GM23338 (cell line): Measurements from ENCODE around the gene CYP26B1. TPM values are rescaled to one million over a fixed set of nuclear protein-coding genes. Genes with fewer than 3 reads are reported as not detected.

Experiments
- ATAC-seq: fragments of 200-7000 bp; cut with Tn5 transposase; 3 replicates; pipeline ENCODE4 v1.9.1; 2020
- DNase-seq: peaks from one replicate; pipeline ENCODE4 v3.0.0-alpha.2; 2015; ENCODE audit warnings: low spot score
- H2AFZ ChIP-seq: fragments of 200-600 bp; sonication (generic); 2 replicates; pipeline ENCODE4 v1.8.0; 2016; ENCODE audit warnings: antibody characterized with exemption, mild to moderate bottlenecking, moderate library complexity
- H3F3A ChIP-seq: fragments of 200-600 bp; sonication (generic); replicated peaks from 2 replicates; pipeline ENCODE4 v1.8.0; 2017; ENCODE audit warnings: antibody characterized with exemption, mixed run types, low read depth
- H3K27ac ChIP-seq: fragments of 200-600 bp; sonication (generic); 2 replicates; pipeline ENCODE4 v1.6.1; 2016; ENCODE audit warnings: low read depth
- H3K27me3 ChIP-seq: fragments of 200-600 bp; sonication (generic); 2 replicates; pipeline ENCODE4 v1.8.0; 2016; ENCODE audit warnings: mild to moderate bottlenecking, mixed run types, moderate library complexity; ENCODE audit not compliant: insufficient read depth
- H3K36me3 ChIP-seq: fragments of 200-600 bp; sonication (generic); 2 replicates; pipeline ENCODE4 v1.8.0; 2016; ENCODE audit warnings: mild to moderate bottlenecking; ENCODE audit not compliant: insufficient read depth
- H3K4me1 ChIP-seq: fragments of 200-600 bp; sonication (generic); 2 replicates; pipeline ENCODE4 v1.8.0; 2016; ENCODE audit warnings: mild to moderate bottlenecking, moderate library complexity; ENCODE audit not compliant: insufficient read depth
- H3K4me2 ChIP-seq: fragments of 200-600 bp; sonication (generic); 2 replicates; pipeline ENCODE4 v1.7.1; 2017; ENCODE audit warnings: mixed run types
- H3K4me3 ChIP-seq: fragments of 200-600 bp; sonication (generic); 2 replicates; pipeline ENCODE4 v1.6.1; 2016; ENCODE audit warnings: mixed run types
- H3K79me2 ChIP-seq: fragments of 200-600 bp; sonication (generic); replicated peaks from 2 replicates; pipeline ENCODE4 v1.8.0; 2017; ENCODE audit warnings: mild to moderate bottlenecking; ENCODE audit not compliant: insufficient read depth
- H3K9me2 ChIP-seq: fragments of 200-600 bp; sonication (generic); 2 replicates; pipeline ENCODE4 v1.8.0; 2017; ENCODE audit not compliant: insufficient read depth
- H4K20me1 ChIP-seq: fragments of 200-600 bp; sonication (generic); replicated peaks from 2 replicates; pipeline ENCODE4 v1.8.0; 2017; ENCODE audit warnings: mild to moderate bottlenecking; ENCODE audit not compliant: insufficient read depth
- H3K27ac Mint-ChIP-seq: 2 replicates; pipeline ENCODE4 v1.8.0; 2020; ENCODE audit warnings: inconsistent platforms, mild to moderate bottlenecking, moderate library complexity, mixed read lengths
- H3K27me3 Mint-ChIP-seq: 3 replicates; pipeline ENCODE4 v1.8.0; 2022; ENCODE audit warnings: low read depth, mild to moderate bottlenecking, moderate library complexity, mixed read lengths, inconsistent platforms; ENCODE audit not compliant: insufficient read depth, poor library complexity
- H3K36me3 Mint-ChIP-seq: 3 replicates; pipeline ENCODE4 v1.8.0; 2021; ENCODE audit warnings: low read depth, mild to moderate bottlenecking, inconsistent platforms, moderate library complexity, mixed read lengths
- H3K4me1 Mint-ChIP-seq: 3 replicates; pipeline ENCODE4 v1.8.0; 2020; ENCODE audit warnings: mild to moderate bottlenecking, inconsistent platforms, mixed read lengths
- H3K4me3 Mint-ChIP-seq: 3 replicates; pipeline ENCODE4 v1.8.0; 2021; ENCODE audit warnings: moderate library complexity, mild to moderate bottlenecking, inconsistent platforms, mixed read lengths
- H3K9me3 Mint-ChIP-seq: 3 replicates; pipeline ENCODE4 v1.8.0; 2020; ENCODE audit warnings: moderate library complexity, mild to moderate bottlenecking, inconsistent platforms, mixed read lengths
- CREB1 ChIP-seq: fragments of 250-450 bp; sonication (Bioruptor Pico); IDR thresholded peaks from 2 replicates; pipeline ENCODE4 v1.5.0; 2020; ENCODE audit warnings: low read depth, mild to moderate bottlenecking, moderate library complexity
- EZH2 ChIP-seq: fragments of 200-600 bp; sonication (generic); IDR thresholded peaks from one replicate; pipeline ENCODE4 v1.8.0; 2017; ENCODE audit warnings: antibody characterized with exemption, mild to moderate bottlenecking, low read depth; ENCODE audit not compliant: unreplicated experiment
- EZH2phosphoT487 ChIP-seq: fragments of 200-600 bp; sonication (generic); IDR thresholded peaks from one replicate; pipeline ENCODE4 v1.8.1; 2018; ENCODE audit warnings: antibody characterized with exemption; ENCODE audit not compliant: unreplicated experiment
- JUNB ChIP-seq: IDR thresholded peaks from one replicate; pipeline ENCODE4 v1.6.1; 2016; ENCODE audit warnings: antibody characterized with exemption; ENCODE audit not compliant: unreplicated experiment
- NANOG ChIP-seq: IDR thresholded peaks from 2 replicates; pipeline ENCODE4 v1.6.1; 2016; ENCODE audit warnings: antibody characterized with exemption, borderline replicate concordance
- POLR2AphosphoS5 ChIP-seq: IDR thresholded peaks from 2 replicates; pipeline ENCODE4 v1.6.1; 2016; ENCODE audit warnings: antibody characterized with exemption, low read depth
- STAT1 ChIP-seq: IDR thresholded peaks from one replicate; pipeline ENCODE4 v1.6.1; 2016; ENCODE audit warnings: antibody characterized with exemption; ENCODE audit not compliant: unreplicated experiment
- ZNF114 ChIP-seq: fragments of 250-450 bp; sonication (Bioruptor Pico); IDR thresholded peaks from 2 replicates; pipeline ENCODE4 v1.5.0; 2020; ENCODE audit warnings: mild to moderate bottlenecking, moderate library complexity
- polyA plus RNA-seq: library from polyadenylated mRNA; unstranded; fragments of >200 nt; fragmentation: Nextera tagmentation; extraction: Ambion mirVana; gene quantifications from 2 replicates; pipeline ENCODE4 v1.2.1, GENCODE V29; 2016
- total RNA-seq: library from RNA; depleted of rRNA; stranded (reverse); fragments of >200 nt; shearing (Covaris generic); gene quantifications from 2 replicates; pipeline ENCODE4 v1.2.3, GENCODE V29; 2014
- TF ChIP-seq, protein P1 (sequence below), 2 experiments: fragments of 200-600 bp in 1 of 2; sonication (generic) in 1 of 2; conservative IDR thresholded peaks; 2 replicates each; pipeline versions ENCODE4 v1.5.1 to v1.6.1; 2016 to 2017; ENCODE audit warnings: antibody characterized with exemption in 2 of 2, low read depth in 2 of 2, mild to moderate bottlenecking in 2 of 2, moderate library complexity in 1 of 2
- TF ChIP-seq, protein P2 (sequence below): fragments of 250-450 bp; sonication (Bioruptor Pico); IDR thresholded peaks from 2 replicates; pipeline ENCODE4 v1.5.0; 2020; ENCODE audit warnings: mild to moderate bottlenecking, moderate library complexity
- TF ChIP-seq, protein P3 (sequence below): IDR thresholded peaks from one replicate; pipeline ENCODE4 v1.6.1; 2018; ENCODE audit warnings: antibody characterized with exemption; ENCODE audit not compliant: unreplicated experiment

The CYP26B1 gene
- total and polyA plus RNA-seq, 2 experiments from 2014 or later: 0.05 to 0.31 TPM

DNA sequence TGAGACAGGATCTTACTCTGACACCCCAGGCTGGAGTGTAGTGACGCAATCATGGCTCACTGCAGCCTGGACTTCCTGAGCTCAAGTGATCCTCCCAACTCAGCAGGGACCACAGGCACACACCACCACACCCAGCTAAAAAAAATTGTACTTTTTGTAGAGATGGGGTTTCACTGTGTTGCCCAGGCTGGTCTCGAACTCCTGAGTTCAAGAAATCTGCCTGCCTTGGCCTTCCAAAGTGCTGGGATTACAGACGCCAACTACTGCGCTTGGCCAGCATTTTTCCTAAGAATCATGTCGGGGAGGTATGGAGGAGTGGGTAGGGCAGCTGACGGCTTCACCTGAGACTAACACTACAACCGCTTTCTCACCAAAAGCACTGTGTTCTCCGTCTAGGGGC is 50.4 kb downstream of the CYP26B1 start (continued):
- TF ChIP-seq, protein P1, sequence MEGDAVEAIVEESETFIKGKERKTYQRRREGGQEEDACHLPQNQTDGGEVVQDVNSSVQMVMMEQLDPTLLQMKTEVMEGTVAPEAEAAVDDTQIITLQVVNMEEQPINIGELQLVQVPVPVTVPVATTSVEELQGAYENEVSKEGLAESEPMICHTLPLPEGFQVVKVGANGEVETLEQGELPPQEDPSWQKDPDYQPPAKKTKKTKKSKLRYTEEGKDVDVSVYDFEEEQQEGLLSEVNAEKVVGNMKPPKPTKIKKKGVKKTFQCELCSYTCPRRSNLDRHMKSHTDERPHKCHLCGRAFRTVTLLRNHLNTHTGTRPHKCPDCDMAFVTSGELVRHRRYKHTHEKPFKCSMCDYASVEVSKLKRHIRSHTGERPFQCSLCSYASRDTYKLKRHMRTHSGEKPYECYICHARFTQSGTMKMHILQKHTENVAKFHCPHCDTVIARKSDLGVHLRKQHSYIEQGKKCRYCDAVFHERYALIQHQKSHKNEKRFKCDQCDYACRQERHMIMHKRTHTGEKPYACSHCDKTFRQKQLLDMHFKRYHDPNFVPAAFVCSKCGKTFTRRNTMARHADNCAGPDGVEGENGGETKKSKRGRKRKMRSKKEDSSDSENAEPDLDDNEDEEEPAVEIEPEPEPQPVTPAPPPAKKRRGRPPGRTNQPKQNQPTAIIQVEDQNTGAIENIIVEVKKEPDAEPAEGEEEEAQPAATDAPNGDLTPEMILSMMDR (conservative IDR thresholded peaks at IDR 0.05; ENCODE audit: low read depth in 2 of 2): no peak
- TF ChIP-seq NANOG: no peak
- TF ChIP-seq ZNF114: no peak

DNA sequence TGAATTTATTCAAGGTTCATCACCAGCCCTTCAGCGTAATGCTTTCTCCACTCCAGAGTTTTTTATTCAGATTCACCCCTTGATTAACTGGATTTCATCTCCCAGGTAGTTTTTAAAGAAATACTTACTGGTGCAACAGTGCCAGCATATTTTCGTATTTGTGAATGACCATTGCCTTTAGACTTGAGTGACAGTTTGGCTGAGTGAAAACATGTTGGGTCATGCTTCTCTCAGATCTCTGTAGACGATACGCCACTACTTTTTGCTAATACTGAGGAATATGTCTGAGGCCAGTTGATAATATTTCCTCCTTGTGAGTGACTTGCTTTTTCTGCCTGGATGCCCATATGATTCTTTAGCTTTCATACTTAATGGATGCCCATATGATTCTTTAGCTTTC is 51.5 kb downstream of the CYP26B1 start:
- Histone ChIP-seq H3K27ac (no peak overlapping the region), H3K4me1 (no peaks in the 10 kb centered on the region), H3K9me2 (0 out of 2 replicates have a peak, but pooled peaks cover 3% of the 10 kb centered on the region), H3K79me2 (no peaks in the 10 kb centered on the region), H2AFZ (no peak overlapping the region), H3F3A (no peaks in the 10 kb centered on the region), H4K20me1 (no peaks in the 10 kb centered on the region), H3K4me3 (no peak overlapping the region), H3K27me3 (no peaks in the 10 kb centered on the region), H3K36me3 (no peaks in the 10 kb centered on the region), H3K4me2 (no peak overlapping the region)
- ATAC-seq (no peak), DNase-seq (no peak)
- no peaks in the 10 kb centered on the region for H3K9me3 Mint-ChIP-seq
- no peaks in the 10 kb centered on the region for H3K36me3 Mint-ChIP-seq
- H3K27ac Mint-ChIP-seq: no peak overlapping the region
- H3K4me3 Mint-ChIP-seq: no peak overlapping the region
- H3K4me1 Mint-ChIP-seq: no peaks in the 10 kb centered on the region
- peaks cover 5% of the 10 kb centered on the region for H3K27me3 Mint-ChIP-seq
- TF ChIP-seq, protein P2, sequence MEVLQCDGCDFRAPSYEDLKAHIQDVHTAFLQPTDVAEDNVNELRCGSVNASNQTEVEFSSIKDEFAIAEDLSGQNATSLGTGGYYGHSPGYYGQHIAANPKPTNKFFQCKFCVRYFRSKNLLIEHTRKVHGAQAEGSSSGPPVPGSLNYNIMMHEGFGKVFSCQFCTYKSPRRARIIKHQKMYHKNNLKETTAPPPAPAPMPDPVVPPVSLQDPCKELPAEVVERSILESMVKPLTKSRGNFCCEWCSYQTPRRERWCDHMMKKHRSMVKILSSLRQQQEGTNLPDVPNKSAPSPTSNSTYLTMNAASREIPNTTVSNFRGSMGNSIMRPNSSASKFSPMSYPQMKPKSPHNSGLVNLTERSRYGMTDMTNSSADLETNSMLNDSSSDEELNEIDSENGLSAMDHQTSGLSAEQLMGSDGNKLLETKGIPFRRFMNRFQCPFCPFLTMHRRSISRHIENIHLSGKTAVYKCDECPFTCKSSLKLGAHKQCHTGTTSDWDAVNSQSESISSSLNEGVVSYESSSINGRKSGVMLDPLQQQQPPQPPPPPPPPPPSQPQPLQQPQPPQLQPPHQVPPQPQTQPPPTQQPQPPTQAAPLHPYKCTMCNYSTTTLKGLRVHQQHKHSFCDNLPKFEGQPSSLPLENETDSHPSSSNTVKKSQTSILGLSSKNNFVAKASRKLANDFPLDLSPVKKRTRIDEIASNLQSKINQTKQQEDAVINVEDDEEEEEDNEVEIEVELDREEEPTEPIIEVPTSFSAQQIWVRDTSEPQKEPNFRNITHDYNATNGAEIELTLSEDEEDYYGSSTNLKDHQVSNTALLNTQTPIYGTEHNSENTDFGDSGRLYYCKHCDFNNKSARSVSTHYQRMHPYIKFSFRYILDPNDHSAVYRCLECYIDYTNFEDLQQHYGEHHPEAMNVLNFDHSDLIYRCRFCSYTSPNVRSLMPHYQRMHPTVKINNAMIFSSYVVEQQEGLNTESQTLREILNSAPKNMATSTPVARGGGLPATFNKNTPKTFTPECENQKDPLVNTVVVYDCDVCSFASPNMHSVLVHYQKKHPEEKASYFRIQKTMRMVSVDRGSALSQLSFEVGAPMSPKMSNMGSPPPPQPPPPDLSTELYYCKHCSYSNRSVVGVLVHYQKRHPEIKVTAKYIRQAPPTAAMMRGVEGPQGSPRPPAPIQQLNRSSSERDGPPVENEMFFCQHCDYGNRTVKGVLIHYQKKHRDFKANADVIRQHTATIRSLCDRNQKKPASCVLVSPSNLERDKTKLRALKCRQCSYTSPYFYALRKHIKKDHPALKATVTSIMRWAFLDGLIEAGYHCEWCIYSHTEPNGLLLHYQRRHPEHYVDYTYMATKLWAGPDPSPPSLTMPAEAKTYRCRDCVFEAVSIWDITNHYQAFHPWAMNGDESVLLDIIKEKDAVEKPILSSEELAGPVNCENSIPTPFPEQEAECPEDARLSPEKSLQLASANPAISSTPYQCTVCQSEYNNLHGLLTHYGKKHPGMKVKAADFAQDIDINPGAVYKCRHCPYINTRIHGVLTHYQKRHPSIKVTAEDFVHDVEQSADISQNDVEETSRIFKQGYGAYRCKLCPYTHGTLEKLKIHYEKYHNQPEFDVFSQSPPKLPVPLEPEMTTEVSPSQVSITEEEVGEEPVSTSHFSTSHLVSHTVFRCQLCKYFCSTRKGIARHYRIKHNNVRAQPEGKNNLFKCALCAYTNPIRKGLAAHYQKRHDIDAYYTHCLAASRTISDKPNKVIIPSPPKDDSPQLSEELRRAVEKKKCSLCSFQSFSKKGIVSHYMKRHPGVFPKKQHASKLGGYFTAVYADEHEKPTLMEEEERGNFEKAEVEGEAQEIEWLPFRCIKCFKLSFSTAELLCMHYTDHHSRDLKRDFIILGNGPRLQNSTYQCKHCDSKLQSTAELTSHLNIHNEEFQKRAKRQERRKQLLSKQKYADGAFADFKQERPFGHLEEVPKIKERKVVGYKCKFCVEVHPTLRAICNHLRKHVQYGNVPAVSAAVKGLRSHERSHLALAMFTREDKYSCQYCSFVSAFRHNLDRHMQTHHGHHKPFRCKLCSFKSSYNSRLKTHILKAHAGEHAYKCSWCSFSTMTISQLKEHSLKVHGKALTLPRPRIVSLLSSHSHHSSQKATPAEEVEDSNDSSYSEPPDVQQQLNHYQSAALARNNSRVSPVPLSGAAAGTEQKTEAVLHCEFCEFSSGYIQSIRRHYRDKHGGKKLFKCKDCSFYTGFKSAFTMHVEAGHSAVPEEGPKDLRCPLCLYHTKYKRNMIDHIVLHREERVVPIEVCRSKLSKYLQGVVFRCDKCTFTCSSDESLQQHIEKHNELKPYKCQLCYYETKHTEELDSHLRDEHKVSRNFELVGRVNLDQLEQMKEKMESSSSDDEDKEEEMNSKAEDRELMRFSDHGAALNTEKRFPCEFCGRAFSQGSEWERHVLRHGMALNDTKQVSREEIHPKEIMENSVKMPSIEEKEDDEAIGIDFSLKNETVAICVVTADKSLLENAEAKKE: no peak
- TF ChIP-seq ZNF114 (no peak), JUNB (no peak), POLR2AphosphoS5 (no peak), EZH2phosphoT487 (no peak), NANOG (no peak), CREB1 (CRISPR knock-in tag) (no peak), EZH2 (no peak), STAT1 (no peak)
- TF ChIP-seq, protein P1 (conservative IDR thresholded peaks at IDR 0.05; ENCODE audit: low read depth in 2 of 2): no peak
- TF ChIP-seq, protein P3, sequence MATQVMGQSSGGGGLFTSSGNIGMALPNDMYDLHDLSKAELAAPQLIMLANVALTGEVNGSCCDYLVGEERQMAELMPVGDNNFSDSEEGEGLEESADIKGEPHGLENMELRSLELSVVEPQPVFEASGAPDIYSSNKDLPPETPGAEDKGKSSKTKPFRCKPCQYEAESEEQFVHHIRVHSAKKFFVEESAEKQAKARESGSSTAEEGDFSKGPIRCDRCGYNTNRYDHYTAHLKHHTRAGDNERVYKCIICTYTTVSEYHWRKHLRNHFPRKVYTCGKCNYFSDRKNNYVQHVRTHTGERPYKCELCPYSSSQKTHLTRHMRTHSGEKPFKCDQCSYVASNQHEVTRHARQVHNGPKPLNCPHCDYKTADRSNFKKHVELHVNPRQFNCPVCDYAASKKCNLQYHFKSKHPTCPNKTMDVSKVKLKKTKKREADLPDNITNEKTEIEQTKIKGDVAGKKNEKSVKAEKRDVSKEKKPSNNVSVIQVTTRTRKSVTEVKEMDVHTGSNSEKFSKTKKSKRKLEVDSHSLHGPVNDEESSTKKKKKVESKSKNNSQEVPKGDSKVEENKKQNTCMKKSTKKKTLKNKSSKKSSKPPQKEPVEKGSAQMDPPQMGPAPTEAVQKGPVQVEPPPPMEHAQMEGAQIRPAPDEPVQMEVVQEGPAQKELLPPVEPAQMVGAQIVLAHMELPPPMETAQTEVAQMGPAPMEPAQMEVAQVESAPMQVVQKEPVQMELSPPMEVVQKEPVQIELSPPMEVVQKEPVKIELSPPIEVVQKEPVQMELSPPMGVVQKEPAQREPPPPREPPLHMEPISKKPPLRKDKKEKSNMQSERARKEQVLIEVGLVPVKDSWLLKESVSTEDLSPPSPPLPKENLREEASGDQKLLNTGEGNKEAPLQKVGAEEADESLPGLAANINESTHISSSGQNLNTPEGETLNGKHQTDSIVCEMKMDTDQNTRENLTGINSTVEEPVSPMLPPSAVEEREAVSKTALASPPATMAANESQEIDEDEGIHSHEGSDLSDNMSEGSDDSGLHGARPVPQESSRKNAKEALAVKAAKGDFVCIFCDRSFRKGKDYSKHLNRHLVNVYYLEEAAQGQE: no peak
